BE2C (cell line): Measurements from ENCODE around the gene INPP5A.

Source experiments
- DNase-seq: peaks from one replicate; pipeline ENCODE4 v3.0.0-alpha.2; 2020
- H3K27me3 ChIP-seq: fragments of 250-450 bp; sonication (Bioruptor Pico); 2 replicates; pipeline ENCODE4 v1.5.1; 2020; ENCODE audit warnings: mild to moderate bottlenecking
- H3K36me3 ChIP-seq: fragments of 250-450 bp; sonication (Bioruptor Pico); 2 replicates; pipeline ENCODE4 v1.5.1; 2020; ENCODE audit warnings: mild to moderate bottlenecking
- H3K4me1 ChIP-seq: fragments of 250-450 bp; sonication (Bioruptor Pico); 2 replicates; pipeline ENCODE4 v1.5.1; 2020
- H3K4me3 ChIP-seq: 2 replicates; pipeline ENCODE4 v1.5.1; 2011; ENCODE audit warnings: low read depth, low read length
- H3K9me3 ChIP-seq: fragments of 250-450 bp; sonication (Bioruptor Pico); 2 replicates; pipeline ENCODE4 v1.5.1; 2020
- CTCF ChIP-seq: IDR thresholded peaks from 2 replicates; pipeline ENCODE4 v1.5.1; 2012; ENCODE audit warnings: mild to moderate bottlenecking, low read depth, low read length

The INPP5A gene

DNA sequence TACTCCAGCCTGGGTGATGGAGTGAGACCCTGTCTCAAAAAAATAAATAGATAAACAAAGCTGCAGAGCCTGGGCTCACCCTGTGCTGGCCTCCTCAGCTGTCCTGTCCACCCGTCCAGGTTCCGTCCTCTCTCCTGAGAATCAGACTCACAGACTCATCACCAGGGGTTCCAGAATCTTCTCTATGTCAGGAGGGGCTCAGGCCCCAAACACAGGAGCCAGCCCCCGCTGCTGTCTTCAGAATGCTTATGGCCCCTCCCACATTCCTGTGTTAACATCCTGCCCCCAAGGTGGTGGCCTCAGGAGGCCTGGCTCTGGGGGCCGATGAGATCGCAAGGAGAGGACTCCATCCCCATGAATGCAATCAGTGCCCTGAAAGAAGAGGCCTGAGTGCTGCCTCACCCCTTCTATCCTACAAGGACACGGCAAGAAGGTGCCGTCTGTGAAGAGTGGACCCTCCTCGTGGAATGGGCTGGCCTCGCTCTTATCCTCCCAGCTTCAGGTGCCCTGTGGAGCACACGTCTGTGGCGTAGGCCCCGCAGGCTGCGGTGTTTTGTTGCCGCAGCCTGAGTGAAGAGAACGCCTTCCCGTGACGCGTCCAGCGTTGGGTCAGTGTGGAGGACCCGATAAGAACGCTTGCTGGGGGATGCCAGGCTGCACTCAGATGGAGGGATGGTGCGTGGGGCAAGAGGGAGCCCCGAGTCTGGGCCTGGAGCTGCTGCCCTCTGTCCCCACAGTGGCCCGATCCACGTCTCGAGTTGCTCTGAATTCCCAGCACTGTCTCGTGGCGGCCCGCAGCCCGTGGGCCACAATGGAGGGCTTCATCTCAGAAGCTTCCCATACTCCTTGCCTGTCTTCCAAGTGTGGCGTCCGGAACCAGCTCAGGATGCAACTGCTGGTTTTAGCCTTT, 77.1 kb downstream of the INPP5A start:
- H3K9me3 ChIP-seq, result no peaks in the 10 kb centered on the region

DNA sequence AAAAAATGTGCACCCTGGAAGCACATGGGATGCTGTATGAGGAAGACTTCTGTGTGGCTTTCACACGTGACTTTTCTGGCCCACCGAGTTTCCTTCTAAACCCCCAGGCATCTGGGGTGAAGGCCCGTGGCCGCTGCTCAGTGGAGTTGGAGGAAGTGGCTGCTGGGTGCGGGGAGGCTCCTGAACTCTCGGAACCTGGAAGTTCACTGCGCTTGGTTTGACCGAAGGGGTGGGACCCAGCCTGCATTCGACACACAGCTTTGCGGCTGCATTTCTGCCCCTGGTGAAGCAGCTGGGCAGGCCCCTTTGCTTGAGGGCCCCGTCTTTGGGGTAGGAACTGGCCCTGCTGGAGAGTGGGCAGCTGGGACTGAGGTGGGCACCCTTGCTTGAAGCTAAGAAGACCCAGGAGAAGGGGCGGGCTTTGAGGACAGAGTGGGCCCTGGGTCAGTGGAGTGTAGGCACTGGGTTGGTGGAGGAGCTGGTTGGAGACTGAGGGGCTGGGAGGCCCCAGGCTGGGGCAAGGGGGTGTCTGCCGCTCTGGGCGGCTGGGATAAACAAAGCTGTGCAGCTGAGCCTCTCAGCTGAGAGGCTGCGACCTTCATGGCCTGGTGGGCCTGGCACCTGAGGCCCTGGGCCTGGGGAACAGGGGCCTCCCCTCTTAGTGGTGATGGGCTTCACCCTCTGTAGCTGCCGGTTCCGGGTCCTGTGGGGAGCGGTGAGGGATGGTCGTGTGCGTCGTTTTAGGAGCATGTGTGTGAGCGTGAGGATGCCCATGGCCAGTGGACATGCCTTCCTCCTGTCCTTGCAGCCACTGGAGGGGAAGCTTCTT, 78.0 kb downstream of the INPP5A start:
- no peak for DNase-seq

More for the DNA sequence above, 77.1 kb downstream of the INPP5A start:
- no peak for TF ChIP-seq CTCF
- no peaks in the 10 kb centered on the region for H3K27me3 ChIP-seq
- no peak overlapping the region for H3K4me3 ChIP-seq
- no peaks in the 10 kb centered on the region for H3K36me3 ChIP-seq
- DNase-seq, result no peak
- H3K4me1 ChIP-seq, result no peaks in the 10 kb centered on the region

GRCh38 chr10:132616170-132616995, 78.8 kb downstream of the INPP5A start:
- Histone ChIP-seq H3K36me3 (no peaks in the 10 kb centered on the region), H3K27me3 (no peaks in the 10 kb centered on the region), H3K4me3 (no peak overlapping the region), H3K9me3 (no peaks in the 10 kb centered on the region), H3K4me1 (no peaks in the 10 kb centered on the region)
- DNase-seq, result no peak
- no peak for TF ChIP-seq CTCF

More for the DNA sequence above, 78.0 kb downstream of the INPP5A start:
- Histone ChIP-seq H3K36me3 (no peaks in the 10 kb centered on the region), H3K4me3 (no peak overlapping the region), H3K9me3 (no peaks in the 10 kb centered on the region), H3K4me1 (no peaks in the 10 kb centered on the region), H3K27me3 (no peaks in the 10 kb centered on the region)
- no peak for TF ChIP-seq CTCF

GRCh38 chr10:132616996-132617736, 79.6 kb downstream of the INPP5A start:
- no peaks in the 10 kb centered on the region for H3K4me1 ChIP-seq
- H3K9me3 ChIP-seq, result no peaks in the 10 kb centered on the region
- no peaks in the 10 kb centered on the region for H3K36me3 ChIP-seq
- no peak overlapping the region for H3K4me3 ChIP-seq
- no peaks in the 10 kb centered on the region for H3K27me3 ChIP-seq
- no peak for TF ChIP-seq CTCF
- no peak for DNase-seq

DNA sequence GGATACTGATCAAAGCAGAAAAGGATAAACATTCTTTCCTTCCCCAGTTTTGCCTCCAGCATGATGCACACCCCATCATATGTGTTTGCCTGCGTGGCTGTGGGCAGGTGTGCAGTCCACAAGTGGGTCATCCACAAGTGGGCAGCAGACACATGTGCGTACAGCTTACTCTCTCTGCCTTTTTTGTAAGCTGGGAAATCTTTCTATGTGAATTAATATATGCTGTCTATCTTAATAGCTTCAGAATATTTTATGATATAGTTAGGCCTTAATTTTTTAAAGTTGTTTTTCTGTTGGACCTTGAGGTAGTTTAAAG, 80.1 kb downstream of the INPP5A start:
- Histone ChIP-seq H3K9me3 (no peaks in the 10 kb centered on the region), H3K27me3 (no peaks in the 10 kb centered on the region), H3K4me1 (no peaks in the 10 kb centered on the region), H3K36me3 (no peaks in the 10 kb centered on the region), H3K4me3 (no peak overlapping the region)
- no peak for TF ChIP-seq CTCF
- DNase-seq, result no peak
